Measurements from ENCODE around the gene PLPP3.
A peak's percentile ranks its signal among the peaks of the same experiment; 100 is the strongest.

Gene PLPP3

DNA sequence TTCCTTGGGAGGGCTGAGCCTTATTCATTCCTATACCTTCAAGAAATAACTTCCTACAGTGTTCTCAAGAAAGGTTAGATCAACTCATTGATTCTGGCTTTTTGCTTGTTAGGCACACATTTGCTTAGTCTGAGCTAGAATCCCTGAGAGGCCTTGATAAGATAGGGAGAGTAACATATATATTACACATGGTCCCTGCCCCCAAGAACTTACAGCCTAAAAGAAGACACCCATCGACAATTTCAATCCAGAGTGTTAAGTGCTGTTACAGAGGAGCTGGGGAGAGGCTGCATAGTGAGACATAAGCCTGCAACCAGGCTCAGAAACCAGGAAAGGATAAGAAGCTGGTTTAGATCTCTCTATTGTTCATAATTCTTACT lies 68.7 kb downstream of the PLPP3 start:
- no peak overlapping the region for H2BK15ac ChIP-seq (replicated peaks; ENCODE audit: low read depth)
- WGBS (ENCODE audit: extremely low coverage, insufficient coverage, low lambda C conversion rate) = no CpG with 5 or more reads among the region's 1 CpG

DNA sequence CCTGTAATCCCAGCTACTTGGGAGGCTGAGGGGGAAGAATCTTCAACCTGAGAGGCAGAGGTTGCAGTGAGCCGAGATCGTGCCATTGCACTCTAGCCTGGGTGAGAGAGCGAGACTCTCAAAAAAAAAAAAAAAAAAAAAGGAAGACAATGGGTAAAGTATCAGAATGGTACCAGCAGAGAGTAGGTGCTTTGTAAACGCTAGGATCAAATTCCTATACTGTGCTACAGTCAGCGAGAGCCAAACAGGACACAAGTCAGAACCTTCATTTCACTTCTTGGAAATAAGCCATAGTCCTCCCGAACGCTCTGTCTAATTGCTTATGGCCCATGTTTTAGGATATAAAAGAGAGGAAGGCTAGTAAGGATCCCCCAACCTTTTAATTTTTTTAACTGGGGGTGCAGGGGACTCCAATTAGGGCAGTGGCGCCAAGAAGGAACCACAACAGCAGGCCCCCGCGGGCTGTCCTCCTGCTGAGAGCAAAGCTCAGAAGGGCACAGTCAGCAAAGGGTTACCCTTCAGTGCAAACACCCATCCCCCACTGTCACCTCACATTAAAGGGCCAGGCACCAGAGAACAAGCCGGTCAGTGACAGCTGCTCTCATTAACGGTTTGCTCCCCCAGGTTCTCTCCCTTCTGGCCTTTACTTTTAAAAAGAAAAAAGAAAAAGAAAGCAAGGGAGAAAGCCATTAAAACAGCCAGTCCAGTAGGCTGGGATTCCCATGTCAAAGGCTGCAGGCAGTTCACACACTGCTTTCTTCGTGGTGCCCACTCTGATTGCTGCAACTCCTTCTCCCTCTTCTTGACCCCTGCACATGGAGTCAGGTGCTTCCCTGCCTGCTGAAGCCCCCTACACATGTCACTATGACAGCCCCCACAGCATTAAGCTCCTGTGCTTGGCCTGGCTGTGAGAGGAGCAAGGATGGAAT lies 69.4 kb downstream of the PLPP3 start:
- no peak overlapping the region for H3K4ac ChIP-seq (ENCODE audit: low read depth, low read length)
- H3K27ac ChIP-seq (ENCODE audit: low read depth, low read length) = peak overlapping the region; percentile 86
- H3K4me2 ChIP-seq (ENCODE audit: low read length) = no peak overlapping the region
- no peak overlapping the region for H4K5ac ChIP-seq (ENCODE audit: low read length)
- peak overlapping the region; percentile 46 for H2BK120ac ChIP-seq (ENCODE audit: low read depth, low read length)
- H2BK5ac ChIP-seq (ENCODE audit: low read length) = peak overlapping the region; percentile 90
- H3K4me1 ChIP-seq (ENCODE audit: control insufficient read depth, low read depth, low read length) = peaks cover 15% of the 10 kb centered on the region
- no peaks in the 10 kb centered on the region for H3K79me2 ChIP-seq (ENCODE audit: control insufficient read depth, insufficient read depth, low read length)
- H3K56ac ChIP-seq (ENCODE audit: low read length) = peak overlapping the region; percentile 79
- H3K18ac ChIP-seq (ENCODE audit: low read length) = peak overlapping the region; percentile 65
- H3K4me3 ChIP-seq (ENCODE audit: low read length) = no peak overlapping the region
- H2AK5ac ChIP-seq (ENCODE audit: low read length) = peak overlapping the region; percentile 90
- peak overlapping the region; percentile 33 for H3K9ac ChIP-seq (ENCODE audit: low read length)
- H3K79me1 ChIP-seq (ENCODE audit: low read length) = no peaks in the 10 kb centered on the region
- no peak overlapping the region for H3K23ac ChIP-seq (ENCODE audit: low read length)
- H4K8ac ChIP-seq (ENCODE audit: low read depth, low read length) = no peak overlapping the region
- peak; percentile 49 for DNase-seq
- H3K27me3 ChIP-seq (ENCODE audit: insufficient read depth, low read length, poor library complexity) = no peaks in the 10 kb centered on the region
- WGBS (ENCODE audit: extremely low coverage, insufficient coverage, low lambda C conversion rate) = no CpG with 5 or more reads among the region's 13 CpGs
- H3K36me3 ChIP-seq (ENCODE audit: control insufficient read depth, insufficient read depth, low read length) = no peaks in the 10 kb centered on the region
- no peak overlapping the region for H2BK15ac ChIP-seq (replicated peaks; ENCODE audit: low read depth)

More for the DNA sequence above, 68.7 kb downstream of the PLPP3 start:
- no peak overlapping the region for H3K9ac ChIP-seq (ENCODE audit: low read length)
- H2AK5ac ChIP-seq (ENCODE audit: low read length) = no peak overlapping the region
- H4K5ac ChIP-seq (ENCODE audit: low read length) = no peak overlapping the region
- peak overlapping the region; percentile 65 for H3K18ac ChIP-seq (ENCODE audit: low read length)
- no peaks in the 10 kb centered on the region for H3K36me3 ChIP-seq (ENCODE audit: control insufficient read depth, insufficient read depth, low read length)
- H3K56ac ChIP-seq (ENCODE audit: low read length) = peak overlapping the region; percentile 79
- peak overlapping the region; percentile 46 for H2BK120ac ChIP-seq (ENCODE audit: low read depth, low read length)
- no peak overlapping the region for H2BK5ac ChIP-seq (ENCODE audit: low read length)
- no peaks in the 10 kb centered on the region for H3K79me1 ChIP-seq (ENCODE audit: low read length)
- H3K27ac ChIP-seq (ENCODE audit: low read depth, low read length) = peak overlapping the region; percentile 86
- H3K4ac ChIP-seq (ENCODE audit: low read depth, low read length) = no peak overlapping the region
- H3K4me3 ChIP-seq (ENCODE audit: low read length) = no peak overlapping the region
- no peaks in the 10 kb centered on the region for H3K27me3 ChIP-seq (ENCODE audit: insufficient read depth, low read length, poor library complexity)
- H3K79me2 ChIP-seq (ENCODE audit: control insufficient read depth, insufficient read depth, low read length) = no peaks in the 10 kb centered on the region
- no peak overlapping the region for H3K4me2 ChIP-seq (ENCODE audit: low read length)
- no peak overlapping the region for H4K8ac ChIP-seq (ENCODE audit: low read depth, low read length)
- peaks cover 15% of the 10 kb centered on the region for H3K4me1 ChIP-seq (ENCODE audit: control insufficient read depth, low read depth, low read length)
- no peak overlapping the region for H3K23ac ChIP-seq (ENCODE audit: low read length)
- DNase-seq = peak; percentile 57

- no peaks in the 10 kb centered on the region for H3K79me1 ChIP-seq (ENCODE audit: low read length)
- no peak overlapping the region for H3K4ac ChIP-seq (ENCODE audit: low read depth, low read length)
- H3K79me2 ChIP-seq (ENCODE audit: control insufficient read depth, insufficient read depth, low read length) = no peaks in the 10 kb centered on the region
- H3K18ac ChIP-seq (ENCODE audit: low read length) = no peak overlapping the region
- peaks cover 15% of the 10 kb centered on the region for H3K4me1 ChIP-seq (ENCODE audit: control insufficient read depth, low read depth, low read length)
- no peak overlapping the region for H3K4me3 ChIP-seq (ENCODE audit: low read length)
- no CpG with 5 or more reads among the region's 4 CpGs for whole genome bisulfite sequencing (ENCODE audit: extremely low coverage, insufficient coverage, low lambda C conversion rate)
- H3K27me3 ChIP-seq (ENCODE audit: insufficient read depth, low read length, poor library complexity) = no peaks in the 10 kb centered on the region
- no peaks in the 10 kb centered on the region for H3K36me3 ChIP-seq (ENCODE audit: control insufficient read depth, insufficient read depth, low read length)
- H2AK5ac ChIP-seq (ENCODE audit: low read length) = no peak overlapping the region
- no peak overlapping the region for H3K23ac ChIP-seq (ENCODE audit: low read length)
- no peak overlapping the region for H2BK15ac ChIP-seq (replicated peaks; ENCODE audit: low read depth)
- no peak overlapping the region for H3K27ac ChIP-seq (ENCODE audit: low read depth, low read length)
- no peak overlapping the region for H4K8ac ChIP-seq (ENCODE audit: low read depth, low read length)
- H3K9ac ChIP-seq (ENCODE audit: low read length) = no peak overlapping the region
- no peak overlapping the region for H2BK5ac ChIP-seq (ENCODE audit: low read length)
- no peak overlapping the region for H4K5ac ChIP-seq (ENCODE audit: low read length)
- no peak overlapping the region for H3K56ac ChIP-seq (ENCODE audit: low read length)
- DNase-seq = no peak
- H2BK120ac ChIP-seq (ENCODE audit: low read depth, low read length) = no peak overlapping the region
- no peak overlapping the region for H3K4me2 ChIP-seq (ENCODE audit: low read length)
Observed at GRCh38 chr1:56508523-56508983, 70.8 kb downstream of the PLPP3 start.

DNA sequence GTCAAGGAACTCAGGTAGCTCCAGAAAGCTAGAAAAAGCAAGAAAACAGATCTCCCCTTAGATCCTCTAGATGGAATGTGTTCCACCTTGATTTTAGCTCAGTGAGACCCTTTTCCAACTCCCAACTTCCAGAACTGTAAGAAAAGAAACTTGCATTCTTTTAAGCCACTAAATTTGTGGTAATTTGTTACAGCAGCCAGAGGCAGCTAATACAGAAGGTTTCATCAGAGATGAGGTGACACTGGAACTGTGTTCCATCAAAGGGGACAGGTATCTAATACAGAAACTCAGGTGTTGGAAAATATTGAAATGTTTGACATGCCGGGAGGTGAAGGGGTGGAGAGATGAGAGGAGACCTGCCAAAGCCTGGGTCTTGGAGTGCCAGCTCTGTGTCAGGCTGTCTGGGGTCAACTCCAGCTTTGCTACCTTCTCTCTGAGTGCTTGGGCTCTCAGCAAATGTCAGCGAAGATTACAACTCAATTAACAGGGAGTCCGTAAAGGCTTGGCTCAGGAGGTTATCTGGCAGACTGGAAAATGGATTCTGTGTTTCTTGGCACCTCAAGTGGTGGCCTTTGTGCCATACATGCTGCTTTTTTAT lies 71.3 kb downstream of the PLPP3 start:
- Histone ChIP-seq H3K36me3 (ENCODE audit: control insufficient read depth, insufficient read depth, low read length) (no peaks in the 10 kb centered on the region), H3K4me1 (ENCODE audit: control insufficient read depth, low read depth, low read length) (peaks cover 15% of the 10 kb centered on the region), H2BK120ac (ENCODE audit: low read depth, low read length) (no peak overlapping the region)

GRCh38 chr1:56506951-56507491 lies 72.3 kb downstream of the PLPP3 start:
- DNase-seq = no peak
- H3K23ac ChIP-seq (ENCODE audit: low read length) = no peak overlapping the region
- H2BK120ac ChIP-seq (ENCODE audit: low read depth, low read length) = no peak overlapping the region
- no peaks in the 10 kb centered on the region for H3K79me1 ChIP-seq (ENCODE audit: low read length)
- no peak overlapping the region for H2AK5ac ChIP-seq (ENCODE audit: low read length)
- no peaks in the 10 kb centered on the region for H3K27me3 ChIP-seq (ENCODE audit: insufficient read depth, low read length, poor library complexity)
- H3K4me2 ChIP-seq (ENCODE audit: low read length) = no peak overlapping the region
- no peak overlapping the region for H3K56ac ChIP-seq (ENCODE audit: low read length)
- H3K79me2 ChIP-seq (ENCODE audit: control insufficient read depth, insufficient read depth, low read length) = no peaks in the 10 kb centered on the region
- no peak overlapping the region for H2BK5ac ChIP-seq (ENCODE audit: low read length)
- no peak overlapping the region for H3K27ac ChIP-seq (ENCODE audit: low read depth, low read length)
- H3K18ac ChIP-seq (ENCODE audit: low read length) = no peak overlapping the region
- no peak overlapping the region for H3K4me3 ChIP-seq (ENCODE audit: low read length)
- H3K36me3 ChIP-seq (ENCODE audit: control insufficient read depth, insufficient read depth, low read length) = no peaks in the 10 kb centered on the region
- H4K5ac ChIP-seq (ENCODE audit: low read length) = no peak overlapping the region
- no CpG with 5 or more reads among the region's 3 CpGs for WGBS (ENCODE audit: extremely low coverage, insufficient coverage, low lambda C conversion rate)
- H4K8ac ChIP-seq (ENCODE audit: low read depth, low read length) = no peak overlapping the region
- no peak overlapping the region for H3K9ac ChIP-seq (ENCODE audit: low read length)
- peaks cover 15% of the 10 kb centered on the region for H3K4me1 ChIP-seq (ENCODE audit: control insufficient read depth, low read depth, low read length)
- no peak overlapping the region for H3K4ac ChIP-seq (ENCODE audit: low read depth, low read length)
- H2BK15ac ChIP-seq (replicated peaks; ENCODE audit: low read depth) = no peak overlapping the region

More for the DNA sequence above, 71.3 kb downstream of the PLPP3 start:
- Histone ChIP-seq H3K4me2 (ENCODE audit: low read length) (no peak overlapping the region), H3K18ac (ENCODE audit: low read length) (no peak overlapping the region), H3K4me3 (ENCODE audit: low read length) (no peak overlapping the region), H3K4ac (ENCODE audit: low read depth, low read length) (no peak overlapping the region), H3K27me3 (ENCODE audit: insufficient read depth, low read length, poor library complexity) (no peaks in the 10 kb centered on the region), H3K79me1 (ENCODE audit: low read length) (no peaks in the 10 kb centered on the region), H3K9ac (ENCODE audit: low read length) (no peak overlapping the region), H4K8ac (ENCODE audit: low read depth, low read length) (no peak overlapping the region), H3K27ac (ENCODE audit: low read depth, low read length) (no peak overlapping the region), H4K5ac (ENCODE audit: low read length) (no peak overlapping the region), H2BK5ac (ENCODE audit: low read length) (no peak overlapping the region), H2AK5ac (ENCODE audit: low read length) (no peak overlapping the region), H3K23ac (ENCODE audit: low read length) (no peak overlapping the region), H3K56ac (ENCODE audit: low read length) (no peak overlapping the region), H3K79me2 (ENCODE audit: control insufficient read depth, insufficient read depth, low read length) (no peaks in the 10 kb centered on the region), H2BK15ac (replicated peaks; ENCODE audit: low read depth) (no peak overlapping the region)
- no peak for DNase-seq
- WGBS (ENCODE audit: extremely low coverage, insufficient coverage, low lambda C conversion rate) = no CpG with 5 or more reads among the region's 3 CpGs

Data from mesendoderm (in vitro differentiated cells).